RWPE1 (cell line): Measurements from ENCODE around the gene ANO4.

Experiments used
- CTCF ChIA-PET: fragments of 350-600 bp; sonication (Branson Sonifier 250); formaldehyde crosslinking; extraction: SDS; loops from one replicate; lab custom pipeline; 2021; lab: Yijun Ruan, JAX
- POLR2A ChIA-PET: fragments of 400-600 bp; formaldehyde crosslinking; extraction: SDS; loops from one replicate; lab custom pipeline; 2020; ENCODE audit warnings: antibody characterized with exemption; ENCODE audit not compliant: low non-redundant PET; lab: Yijun Ruan, JAX
- DNase-seq: peaks from one replicate; pipeline ENCODE4 v3.0.0; 2012; ENCODE audit warnings: low spot score
- H3K27ac ChIP-seq: fragments of 450-650 bp; 2 replicates; pipeline ENCODE4 v1.5.1; 2017
- CTCF ChIP-seq: fragments of 450-650 bp; conservative IDR thresholded peaks from 2 replicates; pipeline ENCODE4 v1.5.1; 2017; ENCODE audit warnings: low read depth, mild to moderate bottlenecking

ANO4 gene

GRCh38 chr12:100840748-100841147 lies 46.2 kb downstream of the ANO4 start:
- no peak for TF ChIP-seq CTCF
- ChIA-PET CTCF (no interaction called here), POLR2A (no interaction called here)
- no peak overlapping the region for H3K27ac ChIP-seq
- DNase-seq, result no peak

GRCh38 chr12:100842156-100842555 lies 47.6 kb downstream of the ANO4 start:
- TF ChIP-seq CTCF, result no peak
- ChIA-PET POLR2A (no interaction called here), CTCF (no interaction called here)
- H3K27ac ChIP-seq, result no peak overlapping the region
- no peak for DNase-seq

- no peak overlapping the region for H3K27ac ChIP-seq
- ChIA-PET CTCF (no interaction called here), POLR2A (no interaction called here)
- no peak for TF ChIP-seq CTCF
- DNase-seq, result no peak
Observed at GRCh38 chr12:100843061-100843460, 48.5 kb downstream of the ANO4 start.

- no peak overlapping the region for H3K27ac ChIP-seq
- TF ChIP-seq CTCF, result no peak
- DNase-seq, result peak; percentile 59
- ChIA-PET CTCF (no interaction called here), POLR2A (no interaction called here)
Observed at GRCh38 chr12:100845095-100845494, 50.5 kb downstream of the ANO4 start.

GRCh38 chr12:100851637-100852036 lies 57.1 kb downstream of the ANO4 start:
- ChIA-PET CTCF (no interaction called here), POLR2A (no interaction called here)
- TF ChIP-seq CTCF, result no peak
- DNase-seq, result no peak
- H3K27ac ChIP-seq, result no peak overlapping the region

- H3K27ac ChIP-seq, result no peak overlapping the region
- no peak for TF ChIP-seq CTCF
- ChIA-PET CTCF (no interaction called here), POLR2A (interaction anchor here (0.5 kb wide), 1 partner anchor 55 kb away, joined by 5 read pairs; no protein-coding TSS in a partner anchor)
- DNase-seq, result no peak
Observed at GRCh38 chr12:100857418-100857817, 62.8 kb downstream of the ANO4 start.

GRCh38 chr12:100857971-100858370 lies 63.4 kb downstream of the ANO4 start:
- H3K27ac ChIP-seq, result no peak overlapping the region
- no peak for TF ChIP-seq CTCF
- DNase-seq, result no peak
- CTCF ChIA-PET, result no interaction called here
- POLR2A ChIA-PET, result interaction anchor here (0.5 kb wide), 1 partner anchor 54 kb away, joined by 5 read pairs; no protein-coding TSS in a partner anchor
